H7 (cell line): Measurements from ENCODE around the gene FRY. TPM values are rescaled to one million over a fixed set of nuclear protein-coding genes. Genes with fewer than 3 reads are reported as not detected.
A peak's percentile ranks its signal among the peaks of the same experiment; 100 is the strongest.

ENCODE experiments used
- DNase-seq: peaks from one replicate; pipeline ENCODE4 v3.0.0; 2012
- H3K27me3 ChIP-seq: 2 replicates; pipeline ENCODE4 v1.6.0; 2011; ENCODE audit warnings: mild to moderate bottlenecking, low read length; ENCODE audit not compliant: control insufficient read depth, insufficient read depth
- H3K36me3 ChIP-seq: replicated peaks from 2 replicates; pipeline ENCODE4 v1.5.1; 2011; ENCODE audit warnings: low read length; ENCODE audit not compliant: control insufficient read depth, insufficient read depth
- H3K4me3 ChIP-seq: 2 replicates; pipeline ENCODE4 v1.5.1; 2011; ENCODE audit warnings: low read depth, mild to moderate bottlenecking, control low read depth, low read length, moderate library complexity; ENCODE audit not compliant: insufficient read depth
- total RNA-seq: library from RNA; depleted of rRNA; stranded (reverse); fragments of >200 nt; shearing (Covaris generic); gene quantifications from 2 replicates; pipeline ENCODE4 v1.2.3, GENCODE V29; 2014

FRY gene
- total RNA-seq, 1 experiment from 2014 or later = 0.35 TPM

DNA sequence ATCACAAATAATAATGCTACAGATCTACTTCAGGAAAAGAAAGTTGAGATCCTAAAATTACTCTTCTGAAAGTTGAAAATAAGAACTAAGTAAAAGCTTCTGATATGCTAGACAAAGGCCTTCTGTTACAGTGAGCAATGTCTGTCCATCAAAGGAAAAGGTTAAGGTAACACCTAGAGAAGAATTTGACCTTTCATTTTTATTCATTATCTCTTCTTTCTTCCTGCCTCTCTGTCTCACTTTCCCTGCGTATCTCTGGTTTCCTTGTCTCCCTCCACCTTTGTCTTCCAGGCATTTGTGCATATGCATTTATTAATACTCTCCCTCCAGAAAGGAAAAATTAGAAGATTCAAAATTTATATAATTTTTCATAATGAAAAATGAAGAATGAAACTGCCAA, 234.6 kb downstream of the FRY start:
- Histone ChIP-seq H3K36me3 (no peaks in the 10 kb centered on the region), H3K4me3 (no peak overlapping the region), H3K27me3 (no peaks in the 10 kb centered on the region)
- DNase-seq = no peak

DNA sequence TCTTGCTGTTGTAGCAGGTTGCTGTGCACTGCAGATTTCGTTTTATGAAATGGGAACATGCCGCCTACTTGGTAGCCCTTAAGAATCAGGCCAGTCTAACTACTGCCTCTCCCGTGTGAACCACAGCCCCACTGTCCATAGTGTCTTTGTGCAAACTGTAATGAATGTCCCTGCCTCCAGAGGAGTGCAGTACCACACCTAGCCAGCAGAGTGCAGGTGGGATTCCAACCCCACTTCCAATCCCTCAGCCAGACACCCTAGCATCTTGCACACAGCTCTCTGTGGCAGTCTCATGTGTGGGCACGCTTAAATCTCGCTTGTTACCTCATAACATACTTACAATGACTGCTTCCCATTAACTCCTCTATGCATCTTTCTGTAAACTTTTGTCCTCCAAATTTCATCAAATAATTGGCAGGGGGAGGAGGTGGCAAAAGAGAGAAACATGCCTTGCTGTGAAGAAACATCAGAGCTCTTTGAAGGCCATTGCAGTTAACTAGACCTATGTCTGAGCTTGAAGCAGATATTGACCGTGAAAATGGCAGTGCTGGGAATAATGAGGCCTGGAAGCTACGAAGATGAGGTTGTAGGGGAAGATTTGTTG, 236.4 kb downstream of the FRY start:
- H3K4me3 ChIP-seq = no peak overlapping the region
- DNase-seq = peak; percentile 81
- H3K36me3 ChIP-seq = no peaks in the 10 kb centered on the region
- no peaks in the 10 kb centered on the region for H3K27me3 ChIP-seq

DNA sequence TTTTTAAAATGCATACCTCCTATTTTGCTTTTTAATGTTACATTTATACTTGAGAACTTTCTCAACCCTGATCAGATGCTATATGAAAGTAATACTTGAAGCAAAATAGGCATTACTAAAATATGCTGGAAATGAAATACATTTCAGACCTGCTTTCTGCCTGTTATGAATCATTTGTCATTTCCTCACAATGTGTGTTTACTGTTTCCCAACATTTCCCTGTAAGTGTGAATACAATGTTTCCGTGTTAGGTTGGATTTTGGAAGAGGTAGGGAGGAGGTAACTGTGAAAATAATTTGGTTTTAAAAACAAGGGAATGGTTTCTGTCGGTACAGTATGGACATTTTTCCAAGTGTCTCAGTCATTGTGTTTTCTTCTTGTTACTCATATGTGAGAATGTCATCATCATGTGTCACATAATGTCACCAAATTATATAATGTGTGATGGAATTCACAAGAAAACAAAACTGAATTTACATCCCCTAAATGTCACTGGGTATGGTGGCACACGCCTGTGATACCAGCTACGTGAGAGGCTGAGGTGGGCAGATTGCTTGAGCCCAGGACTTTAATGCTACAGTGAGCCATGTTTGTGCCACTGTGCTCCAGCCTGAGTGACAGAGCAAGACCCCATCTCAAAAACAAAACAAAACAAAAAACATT, 240.6 kb downstream of the FRY start:
- no peak overlapping the region for H3K4me3 ChIP-seq
- DNase-seq = no peak
- H3K27me3 ChIP-seq = no peaks in the 10 kb centered on the region
- H3K36me3 ChIP-seq = no peaks in the 10 kb centered on the region

DNA sequence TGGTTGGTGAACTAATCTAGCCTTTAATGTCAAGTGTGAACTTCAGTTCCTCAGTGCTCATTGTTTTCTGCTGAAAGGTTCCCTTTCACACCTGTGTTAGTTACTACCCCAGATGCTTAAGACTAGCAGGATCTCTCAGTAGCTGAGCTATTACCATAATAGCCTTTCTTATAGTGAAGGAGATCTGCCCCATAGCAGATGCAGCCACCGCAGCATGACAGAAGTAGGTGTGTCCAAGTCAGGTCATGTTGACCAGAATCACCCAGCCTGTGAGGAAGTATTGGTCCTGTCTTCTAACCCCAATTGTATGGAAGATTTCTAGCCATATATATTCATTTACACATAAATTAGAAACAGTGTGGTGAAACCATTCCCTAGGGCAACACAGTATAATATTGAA, 246.3 kb downstream of the FRY start:
- no peaks in the 10 kb centered on the region for H3K36me3 ChIP-seq
- no peak for DNase-seq
- no peak overlapping the region for H3K4me3 ChIP-seq
- no peaks in the 10 kb centered on the region for H3K27me3 ChIP-seq

DNA sequence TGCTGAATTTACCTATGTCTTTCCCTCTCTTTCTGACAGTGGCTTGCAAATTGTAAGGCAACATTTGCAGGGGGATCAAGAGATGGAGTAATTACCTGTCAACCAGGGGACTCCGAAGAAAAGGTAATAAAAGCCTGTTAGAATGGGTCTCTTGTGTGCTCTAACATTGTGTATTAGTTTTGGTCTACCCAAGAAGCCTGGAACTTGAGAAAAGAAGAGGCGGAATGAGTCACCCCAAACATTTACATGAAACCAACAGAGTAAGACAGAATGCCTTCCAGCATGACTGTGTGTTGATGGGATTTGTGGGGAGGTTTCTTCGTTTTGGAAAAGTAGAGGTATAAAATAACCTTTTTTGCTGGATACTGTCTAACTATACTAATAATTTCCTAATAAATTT, 246.9 kb downstream of the FRY start:
- DNase-seq = no peak
- no peaks in the 10 kb centered on the region for H3K36me3 ChIP-seq
- H3K27me3 ChIP-seq = no peaks in the 10 kb centered on the region
- H3K4me3 ChIP-seq = no peak overlapping the region

DNA sequence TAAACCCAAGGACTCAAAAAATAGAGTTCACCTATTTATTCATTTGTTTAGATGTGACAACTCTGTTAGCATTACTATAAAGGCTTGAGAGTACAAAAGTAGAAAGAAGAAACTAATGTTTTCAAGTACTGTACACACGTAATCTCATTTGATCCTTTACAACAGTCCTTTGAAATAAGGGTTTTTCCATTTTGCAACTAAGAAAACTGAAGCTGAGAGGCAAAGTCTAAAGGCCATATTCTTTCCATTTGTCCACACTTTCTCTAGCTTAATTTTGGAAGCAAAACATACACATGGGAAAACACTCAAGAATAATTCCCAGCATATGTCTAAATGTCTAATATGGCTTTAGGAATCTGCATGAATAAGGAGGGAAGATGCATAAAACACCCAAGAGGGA, 249.5 kb downstream of the FRY start:
- Histone ChIP-seq H3K27me3 (no peaks in the 10 kb centered on the region), H3K4me3 (no peak overlapping the region), H3K36me3 (no peaks in the 10 kb centered on the region)
- DNase-seq = no peak

DNA sequence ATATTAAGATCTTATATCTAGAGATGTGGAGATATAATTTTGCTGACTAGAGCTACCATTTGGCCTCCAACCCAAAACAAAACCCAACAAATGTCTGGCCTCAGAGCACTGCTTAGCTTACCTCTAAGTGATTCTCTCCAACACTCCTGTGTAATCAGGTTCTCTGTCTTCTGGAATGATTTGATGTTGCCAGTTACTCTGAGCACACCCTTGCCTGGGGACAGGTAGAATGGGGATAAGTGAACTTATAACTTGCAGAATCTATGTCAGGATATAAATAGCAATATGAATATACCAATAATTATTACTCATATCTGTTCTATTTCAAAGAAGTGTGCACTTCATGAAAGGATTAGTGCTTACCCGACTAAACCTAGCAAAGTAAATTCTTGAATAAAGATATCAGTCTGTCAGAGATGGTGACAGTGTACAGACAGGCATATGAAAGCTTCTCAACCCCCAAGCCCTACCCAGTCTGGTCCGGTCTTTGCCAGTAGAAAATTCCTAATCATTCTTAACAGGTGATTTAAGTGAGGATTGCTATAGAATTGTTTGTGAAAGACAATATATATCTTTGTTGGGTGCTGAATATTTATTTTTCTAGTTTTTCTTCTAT, 250.6 kb downstream of the FRY start:
- Histone ChIP-seq H3K27me3 (no peaks in the 10 kb centered on the region), H3K36me3 (no peaks in the 10 kb centered on the region), H3K4me3 (no peak overlapping the region)
- DNase-seq = no peak

DNA sequence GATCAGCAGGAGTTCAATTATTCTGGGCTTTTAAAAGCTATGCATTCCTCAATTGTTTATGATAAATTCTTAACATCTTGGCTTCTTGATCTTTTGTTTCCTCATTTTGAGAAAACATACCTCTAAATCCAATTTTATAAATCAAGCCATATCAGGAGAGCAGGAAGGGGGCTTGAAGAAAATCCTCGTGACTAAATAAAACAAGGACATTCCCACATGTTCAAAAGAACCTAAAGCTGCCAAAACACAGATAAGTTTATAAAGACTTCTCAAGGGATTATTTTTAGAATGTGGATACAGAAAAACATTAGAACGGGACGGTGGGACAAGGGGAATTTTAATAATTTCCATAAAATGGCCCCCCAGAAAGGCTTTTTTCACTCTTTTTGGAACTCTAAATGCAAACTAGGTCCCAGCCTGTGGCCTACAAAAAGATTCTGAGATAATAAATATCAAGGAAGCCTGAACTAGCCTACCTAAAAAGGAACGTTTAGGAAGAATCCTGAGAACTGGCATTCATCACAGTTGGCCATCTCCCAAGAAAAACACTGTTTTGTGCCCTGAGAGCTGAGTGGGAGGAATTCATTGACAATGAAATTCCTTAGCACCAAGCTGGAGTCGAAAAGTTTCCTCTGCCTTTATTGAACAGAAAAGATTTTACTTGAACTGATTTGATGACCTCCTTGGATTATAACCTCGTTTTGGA, 253.5 kb downstream of the FRY start:
- DNase-seq = no peak
- no peaks in the 10 kb centered on the region for H3K36me3 ChIP-seq
- no peaks in the 10 kb centered on the region for H3K27me3 ChIP-seq
- no peak overlapping the region for H3K4me3 ChIP-seq

DNA sequence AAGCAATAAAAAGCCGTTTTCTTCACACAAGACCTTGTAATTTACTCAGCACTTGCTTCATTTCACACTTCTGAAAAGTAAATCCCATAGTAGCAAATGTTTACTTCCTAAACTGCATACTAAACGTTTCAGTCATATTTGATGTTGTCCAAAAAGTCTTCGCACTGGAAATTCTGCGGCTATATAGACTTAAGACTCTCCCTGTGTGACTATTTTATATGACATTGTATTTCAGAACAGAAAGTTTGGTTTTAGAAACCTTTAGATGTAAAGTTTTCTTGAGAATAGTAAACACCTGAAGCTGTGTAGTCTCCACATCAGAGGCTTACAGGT, 254.0 kb downstream of the FRY start:
- Histone ChIP-seq H3K27me3 (no peaks in the 10 kb centered on the region), H3K4me3 (no peak overlapping the region), H3K36me3 (no peaks in the 10 kb centered on the region)
- DNase-seq = no peak

DNA sequence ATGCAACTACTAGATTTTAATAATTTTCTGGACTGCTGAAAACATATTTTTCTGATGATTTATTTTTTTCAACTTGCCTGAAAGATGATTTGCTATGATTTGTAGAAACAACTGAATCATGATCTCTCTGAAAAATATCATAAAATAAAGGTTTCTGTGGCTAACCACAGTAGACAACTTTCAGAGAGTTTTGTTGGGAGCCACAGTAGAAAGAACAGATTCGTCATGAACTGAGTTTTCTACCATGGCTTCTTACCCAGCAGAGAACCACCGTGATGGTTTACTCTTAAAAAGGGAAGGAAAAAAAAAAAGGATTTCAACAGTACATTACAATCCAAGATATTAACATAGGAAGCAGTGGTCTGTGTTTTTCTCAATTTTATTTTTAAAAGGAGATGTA, 265.6 kb downstream of the FRY start:
- no peak overlapping the region for H3K4me3 ChIP-seq
- no peaks in the 10 kb centered on the region for H3K27me3 ChIP-seq
- no peak for DNase-seq
- no peaks in the 10 kb centered on the region for H3K36me3 ChIP-seq

DNA sequence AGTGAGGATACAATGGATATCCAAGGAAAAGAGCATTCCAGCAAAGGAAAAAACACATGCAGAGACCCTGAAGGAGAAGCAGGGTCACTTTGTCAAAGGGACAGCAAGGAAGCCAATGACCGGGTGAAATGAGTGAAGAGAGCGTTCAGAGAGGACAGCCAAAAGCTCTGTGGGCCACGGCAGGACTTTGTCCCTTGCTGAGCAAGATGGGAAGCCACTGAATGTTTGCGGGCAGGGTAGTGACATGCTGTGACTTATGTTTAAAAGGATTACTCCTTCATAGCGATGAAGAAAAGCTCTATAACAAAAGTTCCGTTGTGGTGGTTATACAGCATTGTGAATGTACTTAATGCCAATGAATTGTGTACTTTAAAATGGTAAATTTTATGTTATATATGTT, 267.1 kb downstream of the FRY start:
- Histone ChIP-seq H3K27me3 (no peaks in the 10 kb centered on the region), H3K36me3 (no peaks in the 10 kb centered on the region), H3K4me3 (no peak overlapping the region)
- DNase-seq = no peak

DNA sequence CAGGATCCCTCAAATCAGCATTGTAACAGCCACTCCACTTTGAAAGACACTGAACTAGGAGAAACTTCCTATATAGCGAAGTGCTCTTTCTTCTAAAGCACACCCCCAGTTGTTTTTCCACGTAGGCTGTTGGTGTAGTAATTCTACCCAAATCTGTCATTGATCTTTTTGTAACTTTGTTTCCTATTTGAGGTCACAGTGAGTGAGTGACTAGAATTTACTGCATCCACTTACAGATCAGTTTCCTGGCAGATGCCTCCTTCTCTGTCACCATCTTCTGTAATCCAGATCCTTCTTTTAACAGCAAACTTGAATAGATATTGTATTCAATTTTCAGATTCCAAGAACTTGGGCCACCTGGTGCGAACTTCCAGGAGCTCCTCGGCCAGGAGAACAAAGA, 268.3 kb downstream of the FRY start:
- Histone ChIP-seq H3K4me3 (no peak overlapping the region), H3K36me3 (no peaks in the 10 kb centered on the region), H3K27me3 (no peaks in the 10 kb centered on the region)
- DNase-seq = no peak

DNA sequence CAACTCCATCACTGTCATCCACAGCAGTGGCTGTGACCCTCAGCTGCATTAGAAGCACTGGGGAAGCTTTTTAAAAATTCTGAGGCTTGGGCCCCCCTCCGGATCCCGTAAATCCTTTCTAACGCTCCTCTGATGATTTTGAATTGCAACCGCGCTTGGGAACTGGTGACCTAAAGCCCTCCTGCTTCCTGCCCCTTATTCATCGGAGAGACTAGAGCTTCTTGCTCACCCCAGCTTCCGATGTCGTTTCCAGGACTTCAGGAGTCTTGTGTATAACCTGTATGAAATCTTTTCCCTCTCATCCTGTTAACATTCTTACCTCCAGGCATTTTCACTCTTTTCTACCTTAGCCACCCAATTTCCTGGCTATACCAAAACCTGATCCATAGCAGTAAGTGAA, 268.8 kb downstream of the FRY start:
- Histone ChIP-seq H3K27me3 (no peaks in the 10 kb centered on the region), H3K36me3 (no peaks in the 10 kb centered on the region), H3K4me3 (no peak overlapping the region)
- DNase-seq = no peak

DNA sequence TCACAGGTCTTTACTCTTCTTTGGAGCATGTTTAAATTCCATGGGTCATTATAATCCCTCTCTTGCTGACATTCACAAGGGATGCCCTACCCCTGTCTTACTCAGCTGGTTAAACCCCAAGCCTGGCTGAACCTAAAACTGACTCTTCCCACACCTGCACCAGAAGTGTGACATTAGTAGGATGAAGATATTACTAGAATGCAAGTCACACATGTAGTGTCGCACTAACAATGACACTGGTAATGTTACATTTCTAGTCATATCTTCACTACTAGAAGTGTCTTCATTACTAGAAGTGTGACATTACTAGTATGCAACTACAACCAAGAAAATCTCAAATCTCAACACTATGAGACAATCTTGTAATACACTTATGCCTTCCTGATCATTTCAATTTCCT, 269.3 kb downstream of the FRY start:
- DNase-seq = no peak
- Histone ChIP-seq H3K4me3 (no peak overlapping the region), H3K27me3 (no peaks in the 10 kb centered on the region), H3K36me3 (no peaks in the 10 kb centered on the region)

DNA sequence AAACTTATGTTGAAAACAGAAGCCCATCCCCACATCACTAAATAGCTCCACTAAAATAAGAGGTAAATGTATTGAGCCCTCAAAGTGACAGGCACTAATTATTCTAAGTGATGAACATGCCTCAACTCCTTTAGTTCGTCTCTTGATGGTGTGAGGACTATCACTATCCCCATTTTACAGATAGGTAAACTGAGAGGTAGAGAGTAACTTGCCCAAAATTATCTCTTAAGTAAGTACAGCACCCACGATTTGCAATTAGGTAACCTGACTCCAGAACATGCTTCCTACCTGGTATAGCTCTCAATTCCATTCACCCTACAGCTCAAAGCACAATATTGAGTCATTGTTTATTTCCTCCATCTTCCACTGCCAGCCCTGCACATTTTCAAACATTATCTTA, 270.9 kb downstream of the FRY start:
- H3K27me3 ChIP-seq = no peaks in the 10 kb centered on the region
- no peak overlapping the region for H3K4me3 ChIP-seq
- no peak for DNase-seq
- H3K36me3 ChIP-seq = no peaks in the 10 kb centered on the region
